Choroid plexus epithelial cell (primary cell): ENCODE results near the gene IRAK3.

ENCODE experiments used
- DNase-seq: peaks from one replicate; pipeline ENCODE4 v3.0.0-alpha.2; 2010; ENCODE audit warnings: low read depth
- H3K4me3 ChIP-seq: 2 replicates; pipeline ENCODE4 v1.5.1; 2011; ENCODE audit warnings: low read depth, mild to moderate bottlenecking, control low read depth, low read length, moderate library complexity
- TF ChIP-seq, protein P1 (sequence below): conservative IDR thresholded peaks from 2 replicates; pipeline ENCODE4 v1.5.1; 2011; ENCODE audit warnings: low read depth, mild to moderate bottlenecking, control low read depth, inconsistent platforms, low read length, moderate library complexity

Gene IRAK3

DNA sequence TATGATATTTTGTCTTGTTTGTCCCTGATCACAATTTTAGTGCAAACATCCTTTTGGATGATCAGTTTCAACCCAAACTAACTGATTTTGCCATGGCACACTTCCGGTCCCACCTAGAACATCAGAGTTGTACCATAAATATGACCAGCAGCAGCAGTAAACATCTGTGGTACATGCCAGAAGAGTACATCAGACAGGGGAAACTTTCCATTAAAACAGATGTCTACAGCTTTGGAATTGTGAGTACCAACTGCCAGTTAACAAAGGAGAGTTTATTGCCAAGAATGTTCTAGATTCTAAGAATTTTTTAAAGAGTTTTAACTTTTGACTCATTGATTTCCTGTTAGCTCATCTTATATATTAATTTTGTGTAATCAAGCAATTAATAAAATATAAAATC lies 55.4 kb downstream of the IRAK3 start:
- TF ChIP-seq, protein P1, sequence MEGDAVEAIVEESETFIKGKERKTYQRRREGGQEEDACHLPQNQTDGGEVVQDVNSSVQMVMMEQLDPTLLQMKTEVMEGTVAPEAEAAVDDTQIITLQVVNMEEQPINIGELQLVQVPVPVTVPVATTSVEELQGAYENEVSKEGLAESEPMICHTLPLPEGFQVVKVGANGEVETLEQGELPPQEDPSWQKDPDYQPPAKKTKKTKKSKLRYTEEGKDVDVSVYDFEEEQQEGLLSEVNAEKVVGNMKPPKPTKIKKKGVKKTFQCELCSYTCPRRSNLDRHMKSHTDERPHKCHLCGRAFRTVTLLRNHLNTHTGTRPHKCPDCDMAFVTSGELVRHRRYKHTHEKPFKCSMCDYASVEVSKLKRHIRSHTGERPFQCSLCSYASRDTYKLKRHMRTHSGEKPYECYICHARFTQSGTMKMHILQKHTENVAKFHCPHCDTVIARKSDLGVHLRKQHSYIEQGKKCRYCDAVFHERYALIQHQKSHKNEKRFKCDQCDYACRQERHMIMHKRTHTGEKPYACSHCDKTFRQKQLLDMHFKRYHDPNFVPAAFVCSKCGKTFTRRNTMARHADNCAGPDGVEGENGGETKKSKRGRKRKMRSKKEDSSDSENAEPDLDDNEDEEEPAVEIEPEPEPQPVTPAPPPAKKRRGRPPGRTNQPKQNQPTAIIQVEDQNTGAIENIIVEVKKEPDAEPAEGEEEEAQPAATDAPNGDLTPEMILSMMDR, result no peak

GRCh38 chr12:66247741-66248140 lies 58.7 kb downstream of the IRAK3 start:
- TF ChIP-seq, protein P1, result no peak
- DNase-seq, result peak; percentile 24
- no peak overlapping the region for H3K4me3 ChIP-seq

More for the DNA sequence above, 55.4 kb downstream of the IRAK3 start:
- DNase-seq, result no peak
- no peak overlapping the region for H3K4me3 ChIP-seq

DNA sequence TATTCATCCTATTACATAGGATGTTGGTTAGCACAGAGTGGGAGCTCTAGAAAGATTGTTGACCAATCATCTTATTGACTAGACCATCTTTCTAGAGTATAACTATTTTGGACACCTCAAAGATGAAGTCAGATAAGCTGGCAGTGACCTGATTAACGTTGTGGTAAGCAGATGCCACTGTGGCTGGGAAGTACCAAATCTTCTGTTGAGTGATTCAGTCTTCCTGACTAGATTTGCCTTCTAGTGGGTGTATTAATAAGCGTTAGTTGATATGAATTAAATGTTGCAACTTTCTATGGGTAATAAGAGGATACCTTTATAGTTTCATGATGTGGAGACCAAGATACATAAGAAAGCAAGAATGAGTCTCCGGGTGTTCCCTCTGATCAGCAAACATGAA lies 62.0 kb downstream of the IRAK3 start:
- no peak for DNase-seq
- TF ChIP-seq, protein P1, result no peak

GRCh38 chr12:66252771-66253170 lies 63.8 kb downstream of the IRAK3 start:
- no peak overlapping the region for H3K4me3 ChIP-seq
- no peak for DNase-seq
- TF ChIP-seq, protein P1, result no peak

More for the DNA sequence above, 62.0 kb downstream of the IRAK3 start:
- H3K4me3 ChIP-seq, result no peak overlapping the region

- TF ChIP-seq, protein P1, result no peak
- no peak for DNase-seq
Measured at GRCh38 chr12:66255737-66256136, 66.7 kb downstream of the IRAK3 start.

GRCh38 chr12:66258011-66258410 lies 69.0 kb downstream of the IRAK3 start:
- H3K4me3 ChIP-seq, result no peak overlapping the region
- no peak for DNase-seq
- TF ChIP-seq, protein P1, result no peak

More at GRCh38 chr12:66255737-66256136, 66.7 kb downstream of the IRAK3 start:
- no peak overlapping the region for H3K4me3 ChIP-seq

- DNase-seq, result no peak
- TF ChIP-seq, protein P1, result no peak
Measured at GRCh38 chr12:66262737-66263136, 73.7 kb downstream of the IRAK3 start.

More at GRCh38 chr12:66262737-66263136, 73.7 kb downstream of the IRAK3 start:
- no peak overlapping the region for H3K4me3 ChIP-seq
